Liver (tissue), 9 donors: Measurements from ENCODE around the gene DEDD2. TPM values are rescaled to one million over a fixed set of nuclear protein-coding genes. Genes with fewer than 3 reads are reported as not detected.

Experiments
- DNase-seq: peaks from one replicate; pipeline ENCODE4 v3.0.0-alpha.2; 2017; ENCODE audit warnings: low spot score
- H3K27ac ChIP-seq, 2 donors: one replicate each; pipeline ENCODE4 v1.7.0; 2013; ENCODE audit warnings: inconsistent platforms in 2 of 2, low read length in 2 of 2, control low read depth in 1 of 2, low read depth in 1 of 2, mild to moderate bottlenecking in 1 of 2
- H3K27me3 ChIP-seq, 4 donors: one replicate each; pipeline versions ENCODE4 v1.6.1 to v1.7.0; 2013; ENCODE audit warnings: low read length in 3 of 4, inconsistent platforms in 1 of 4, mild to moderate bottlenecking in 1 of 4, moderate library complexity in 1 of 4; ENCODE audit not compliant: control insufficient read depth in 4 of 4, insufficient read depth in 4 of 4
- H3K36me3 ChIP-seq, 4 donors: one replicate each; pipeline versions ENCODE4 v1.6.1 to v1.7.0; 2013; ENCODE audit warnings: low read length in 3 of 4, mild to moderate bottlenecking in 3 of 4, low read depth in 1 of 4, moderate library complexity in 1 of 4; ENCODE audit not compliant: control insufficient read depth in 4 of 4, insufficient read depth in 3 of 4
- H3K4me1 ChIP-seq, 4 donors: one replicate each; pipeline versions ENCODE4 v1.6.1 to v1.7.0; 2013; ENCODE audit warnings: low read length in 3 of 4, mild to moderate bottlenecking in 3 of 4, moderate library complexity in 1 of 4; ENCODE audit not compliant: control insufficient read depth in 4 of 4, insufficient read depth in 4 of 4
- H3K4me3 ChIP-seq, 3 donors: one replicate each; pipeline versions ENCODE4 v1.6.1 to v1.7.0; 2013; ENCODE audit warnings: low read length in 3 of 3, control low read depth in 1 of 3, low read depth in 1 of 3, mild to moderate bottlenecking in 1 of 3
- H3K9ac ChIP-seq, 2 donors: one replicate each; pipeline ENCODE4 v1.7.0; 2013; ENCODE audit warnings: low read length in 2 of 2, mild to moderate bottlenecking in 2 of 2, moderate library complexity in 2 of 2, control low read depth in 1 of 2, low read depth in 1 of 2
- H3K9me3 ChIP-seq, 4 donors: one replicate each; pipeline versions ENCODE4 v1.6.1 to v1.7.0; 2013; ENCODE audit warnings: low read length in 3 of 4; ENCODE audit not compliant: control insufficient read depth in 4 of 4
- EGR1 ChIP-seq, 2 donors: IDR thresholded peaks; 2 replicates each; pipeline ENCODE4 v1.6.1; 2016 to 2018; ENCODE audit warnings: antibody characterized with exemption in 2 of 2, low read depth in 2 of 2
- FOXA1 ChIP-seq: IDR thresholded peaks from 2 replicates; pipeline ENCODE4 v1.6.1; 2016; ENCODE audit warnings: antibody characterized with exemption
- FOXA2 ChIP-seq: IDR thresholded peaks from 2 replicates; pipeline ENCODE4 v1.6.1; 2016; ENCODE audit warnings: antibody characterized with exemption
- GABPA ChIP-seq, 2 donors: IDR thresholded peaks in 1 of 2; conservative IDR thresholded peaks in 1 of 2; 2 replicates each; pipeline ENCODE4 v1.6.1; 2016; ENCODE audit warnings: antibody characterized with exemption in 2 of 2, mild to moderate bottlenecking in 1 of 2, moderate library complexity in 1 of 2
- HNF4A ChIP-seq, 2 donors: conservative IDR thresholded peaks; 2 replicates each; pipeline ENCODE4 v1.6.1; 2016; ENCODE audit warnings: antibody characterized with exemption in 2 of 2, mild to moderate bottlenecking in 2 of 2
- HNF4G ChIP-seq: IDR thresholded peaks from 2 replicates; pipeline ENCODE4 v1.6.1; 2016; ENCODE audit warnings: antibody characterized with exemption
- JUND ChIP-seq, 2 donors: IDR thresholded peaks; 2 replicates each; pipeline ENCODE4 v1.6.1; 2016; ENCODE audit warnings: antibody characterized with exemption in 2 of 2
- NR2F2 ChIP-seq: IDR thresholded peaks from 2 replicates; pipeline ENCODE4 v1.6.1; 2016; ENCODE audit warnings: antibody characterized with exemption
- RAD21 ChIP-seq, 2 donors: IDR thresholded peaks; 2 replicates each; pipeline ENCODE4 v1.6.1; 2016; ENCODE audit warnings: antibody characterized with exemption in 2 of 2, mild to moderate bottlenecking in 2 of 2
- REST ChIP-seq: IDR thresholded peaks from 2 replicates; pipeline ENCODE4 v1.6.1; 2016; ENCODE audit warnings: antibody characterized with exemption, mild to moderate bottlenecking
- RXRA ChIP-seq, 2 donors: IDR thresholded peaks; 2 replicates each; pipeline ENCODE4 v1.6.1; 2017 to 2018; ENCODE audit warnings: antibody characterized with exemption in 2 of 2, mild to moderate bottlenecking in 1 of 2
- SP1 ChIP-seq: IDR thresholded peaks from 2 replicates; pipeline ENCODE4 v1.6.1; 2018; ENCODE audit warnings: antibody characterized with exemption, mild to moderate bottlenecking
- TAF1 ChIP-seq: conservative IDR thresholded peaks from 2 replicates; pipeline ENCODE4 v1.6.1; 2016; ENCODE audit warnings: antibody characterized with exemption, mild to moderate bottlenecking
- YY1 ChIP-seq: IDR thresholded peaks from 2 replicates; pipeline ENCODE4 v1.6.1; 2016; ENCODE audit warnings: antibody characterized with exemption, mild to moderate bottlenecking
- WGBS: extraction: QIAGEN DNeasy Blood & Tissue Kit; methylation state at CpG from one replicate; pipeline ENCODE4 v1.1.7; 2013; 5-methylcytosine and 5-hydroxymethylcytosine counted together
- polyA plus RNA-seq, 2 donors: library from polyadenylated mRNA; stranded (reverse) in 1 of 2; unstranded in 1 of 2; fragments of 200-250 nt in 1 of 2; fragments of >200 nt in 1 of 2; fragmentation: Nextera tagmentation in 1 of 2; extraction: Ambion mirVana in 1 of 2; gene quantifications; one replicate each; pipeline versions ENCODE4 v1.2.1 to v1.2.3, GENCODE V29; 2013 to 2015
- total RNA-seq, 2 donors: library from RNA; depleted of rRNA; stranded (reverse); fragments of >200 nt; gene quantifications; one replicate each; pipeline ENCODE4 v1.2.3, GENCODE V29; 2014
- TF ChIP-seq, protein P1 (sequence below): IDR thresholded peaks from 2 replicates; pipeline ENCODE4 v1.6.1; 2016; ENCODE audit warnings: antibody characterized with exemption
- TF ChIP-seq, protein P2 (sequence below): fragments of 150-350 bp; IDR thresholded peaks from 2 replicates; pipeline ENCODE4 v1.5.1; 2017; ENCODE audit warnings: improper control_type of control experiment, low read depth, low read length; ENCODE audit not compliant: missing input control
- TF ChIP-seq, protein P3 (sequence below): IDR thresholded peaks from 2 replicates; pipeline ENCODE4 v1.6.1; 2016; ENCODE audit warnings: antibody characterized with exemption
- TF ChIP-seq, protein P4 (sequence below): IDR thresholded peaks from 2 replicates; pipeline ENCODE4 v1.6.1; 2016; ENCODE audit warnings: antibody characterized with exemption
- donor health status: healthy.
- donor health status: healthy.
- donor health status: healthy.
- donor health status: healthy.
- donor health status: healthy.

Gene DEDD2
- total and polyA plus RNA-seq, 4 donors: 9.6 to 47.1 (median 16.4) TPM

DNA sequence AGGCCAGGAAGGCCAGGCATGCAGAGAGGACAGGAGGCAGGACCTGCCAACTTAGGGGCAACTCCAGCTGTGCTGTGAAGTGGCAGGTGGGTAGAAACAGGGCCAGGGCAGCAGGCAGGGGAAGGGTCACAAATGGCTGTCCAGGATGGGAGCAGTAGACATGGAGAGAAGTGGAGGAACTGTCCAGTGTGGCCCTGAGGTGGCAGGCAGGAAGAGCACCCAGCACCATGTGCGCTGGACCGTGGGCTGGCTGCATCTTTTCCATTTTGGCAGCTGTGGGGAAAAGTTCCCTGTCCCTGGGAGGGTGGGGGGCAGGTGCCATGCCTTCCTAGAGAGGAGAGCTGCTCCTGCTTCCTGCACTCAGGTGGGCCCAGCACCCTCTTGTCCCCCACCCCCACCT lies 13.8 kb downstream of the DEDD2 start:
- Histone ChIP-seq H3K9ac (no peak overlapping the region), H3K9me3 (no peaks in the 10 kb centered on the region), H3K4me1 (peaks cover 0 to 10% (median 0%) of the 10 kb centered on the region in 4 donors), H3K4me3 (no peak overlapping the region), H3K27me3 (no peaks in the 10 kb centered on the region), H3K27ac (no peak overlapping the region), H3K36me3 (peaks cover 18 to 72% (median 57%) of the 10 kb centered on the region in 4 donors)
- 98% methylated on average over 2 of the region's 2 CpGs for WGBS
- no peak for DNase-seq
- no peak for TF ChIP-seq RAD21 (IDR thresholded peaks at IDR 0.05)
- TF ChIP-seq SP1: no peak
- TF ChIP-seq, protein P1, sequence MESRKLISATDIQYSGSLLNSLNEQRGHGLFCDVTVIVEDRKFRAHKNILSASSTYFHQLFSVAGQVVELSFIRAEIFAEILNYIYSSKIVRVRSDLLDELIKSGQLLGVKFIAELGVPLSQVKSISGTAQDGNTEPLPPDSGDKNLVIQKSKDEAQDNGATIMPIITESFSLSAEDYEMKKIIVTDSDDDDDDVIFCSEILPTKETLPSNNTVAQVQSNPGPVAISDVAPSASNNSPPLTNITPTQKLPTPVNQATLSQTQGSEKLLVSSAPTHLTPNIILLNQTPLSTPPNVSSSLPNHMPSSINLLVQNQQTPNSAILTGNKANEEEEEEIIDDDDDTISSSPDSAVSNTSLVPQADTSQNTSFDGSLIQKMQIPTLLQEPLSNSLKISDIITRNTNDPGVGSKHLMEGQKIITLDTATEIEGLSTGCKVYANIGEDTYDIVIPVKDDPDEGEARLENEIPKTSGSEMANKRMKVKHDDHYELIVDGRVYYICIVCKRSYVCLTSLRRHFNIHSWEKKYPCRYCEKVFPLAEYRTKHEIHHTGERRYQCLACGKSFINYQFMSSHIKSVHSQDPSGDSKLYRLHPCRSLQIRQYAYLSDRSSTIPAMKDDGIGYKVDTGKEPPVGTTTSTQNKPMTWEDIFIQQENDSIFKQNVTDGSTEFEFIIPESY: no peak
- TF ChIP-seq FOXA2: no peak
- TF ChIP-seq GABPA (IDR thresholded peaks at IDR 0.05 in 1 of 2, conservative IDR thresholded peaks at IDR 0.05 in 1 of 2): no peak
- no peak for TF ChIP-seq HNF4G
- TF ChIP-seq EGR1 (IDR thresholded peaks at IDR 0.05; ENCODE audit: low read depth in 2 of 2): no peak
- TF ChIP-seq, protein P2, sequence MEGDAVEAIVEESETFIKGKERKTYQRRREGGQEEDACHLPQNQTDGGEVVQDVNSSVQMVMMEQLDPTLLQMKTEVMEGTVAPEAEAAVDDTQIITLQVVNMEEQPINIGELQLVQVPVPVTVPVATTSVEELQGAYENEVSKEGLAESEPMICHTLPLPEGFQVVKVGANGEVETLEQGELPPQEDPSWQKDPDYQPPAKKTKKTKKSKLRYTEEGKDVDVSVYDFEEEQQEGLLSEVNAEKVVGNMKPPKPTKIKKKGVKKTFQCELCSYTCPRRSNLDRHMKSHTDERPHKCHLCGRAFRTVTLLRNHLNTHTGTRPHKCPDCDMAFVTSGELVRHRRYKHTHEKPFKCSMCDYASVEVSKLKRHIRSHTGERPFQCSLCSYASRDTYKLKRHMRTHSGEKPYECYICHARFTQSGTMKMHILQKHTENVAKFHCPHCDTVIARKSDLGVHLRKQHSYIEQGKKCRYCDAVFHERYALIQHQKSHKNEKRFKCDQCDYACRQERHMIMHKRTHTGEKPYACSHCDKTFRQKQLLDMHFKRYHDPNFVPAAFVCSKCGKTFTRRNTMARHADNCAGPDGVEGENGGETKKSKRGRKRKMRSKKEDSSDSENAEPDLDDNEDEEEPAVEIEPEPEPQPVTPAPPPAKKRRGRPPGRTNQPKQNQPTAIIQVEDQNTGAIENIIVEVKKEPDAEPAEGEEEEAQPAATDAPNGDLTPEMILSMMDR: no peak
- TF ChIP-seq NR2F2: no peak
- TF ChIP-seq, protein P3, sequence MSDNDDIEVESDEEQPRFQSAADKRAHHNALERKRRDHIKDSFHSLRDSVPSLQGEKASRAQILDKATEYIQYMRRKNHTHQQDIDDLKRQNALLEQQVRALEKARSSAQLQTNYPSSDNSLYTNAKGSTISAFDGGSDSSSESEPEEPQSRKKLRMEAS: no peak
- TF ChIP-seq JUND (IDR thresholded peaks at IDR 0.05): no peak
- TF ChIP-seq, protein P4, sequence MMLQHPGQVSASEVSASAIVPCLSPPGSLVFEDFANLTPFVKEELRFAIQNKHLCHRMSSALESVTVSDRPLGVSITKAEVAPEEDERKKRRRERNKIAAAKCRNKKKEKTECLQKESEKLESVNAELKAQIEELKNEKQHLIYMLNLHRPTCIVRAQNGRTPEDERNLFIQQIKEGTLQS: no peak
- no peak for TF ChIP-seq HNF4A (conservative IDR thresholded peaks at IDR 0.05)
- no peak for TF ChIP-seq FOXA1
- no peak for TF ChIP-seq REST
- no peak for TF ChIP-seq TAF1
- no peak for TF ChIP-seq YY1
- no peak for TF ChIP-seq RXRA (IDR thresholded peaks at IDR 0.05)
